ES-I3 (cell line): ENCODE data around the gene GZMM.

ENCODE experiments used
- H3K36me3 ChIP-seq: 2 replicates; pipeline ENCODE4 v1.6.1; 2013; ENCODE audit warnings: mild to moderate bottlenecking, low read length, control low read depth, moderate library complexity; ENCODE audit not compliant: insufficient read depth
- H3K4me1 ChIP-seq: 2 replicates; pipeline ENCODE4 v1.6.1; 2013; ENCODE audit warnings: mild to moderate bottlenecking, control low read depth, low read length; ENCODE audit not compliant: insufficient read depth
- H3K9ac ChIP-seq: 2 replicates; pipeline ENCODE4 v1.6.1; 2013; ENCODE audit warnings: low read depth, mild to moderate bottlenecking, low read length, moderate library complexity
- H3K9me3 ChIP-seq: 2 replicates; pipeline ENCODE4 v1.6.1; 2013; ENCODE audit warnings: mild to moderate bottlenecking, low read length, moderate library complexity; ENCODE audit not compliant: control insufficient read depth, insufficient read depth

The GZMM gene

GRCh38 chr19:543910-544608 is at the start of gene GZMM:
Gene GZMM (plus strand): TSS chr19:544053. CDS start chr19:544072, 19 bp downstream.
- no peaks in the 10 kb centered on the region for H3K36me3 ChIP-seq
- no peaks in the 10 kb centered on the region for H3K4me1 ChIP-seq
- no peaks in the 10 kb centered on the region for H3K9me3 ChIP-seq
- no peak within 1 kb of the TSS for H3K9ac ChIP-seq

- H3K9ac ChIP-seq = no peak overlapping the region
- no peaks in the 10 kb centered on the region for H3K9me3 ChIP-seq
- no peaks in the 10 kb centered on the region for H3K36me3 ChIP-seq
- H3K4me1 ChIP-seq = no peaks in the 10 kb centered on the region; the same call in 1 of the 2 replicates
Measured at GRCh38 chr19:494171-495080, 49.4 kb upstream of the GZMM start.

- Histone ChIP-seq H3K9ac (no peak overlapping the region), H3K36me3 (no peaks in the 10 kb centered on the region), H3K9me3 (no peaks in the 10 kb centered on the region), H3K4me1 (no peaks in the 10 kb centered on the region; the same call in 1 of the 2 replicates)
Measured at GRCh38 chr19:495081-495401, 48.8 kb upstream of the GZMM start.

- Histone ChIP-seq H3K4me1 (no peaks in the 10 kb centered on the region; the same call in 1 of the 2 replicates), H3K9ac (peak overlapping the region; percentile 31; the same call in 1 of the 2 replicates), H3K36me3 (no peaks in the 10 kb centered on the region), H3K9me3 (no peaks in the 10 kb centered on the region)
Measured at GRCh38 chr19:495402-496111, 48.3 kb upstream of the GZMM start.

GRCh38 chr19:496112-496665 is 47.7 kb upstream of the GZMM start, which contains the start of gene MADCAM1:
Gene MADCAM1 (plus strand): TSS chr19:496486. CDS start chr19:496500, 14 bp downstream.
- Histone ChIP-seq H3K9me3 (no peaks in the 10 kb centered on the region), H3K4me1 (no peaks in the 10 kb centered on the region; the same call in 1 of the 2 replicates), H3K9ac (peak within 1 kb of the TSS; percentile 31; the same call in 1 of the 2 replicates), H3K36me3 (no peaks in the 10 kb centered on the region)

- H3K36me3 ChIP-seq = no peaks in the 10 kb centered on the region
- no peaks in the 10 kb centered on the region; the same call in 1 of the 2 replicates for H3K4me1 ChIP-seq
- no peaks in the 10 kb centered on the region for H3K9me3 ChIP-seq
- H3K9ac ChIP-seq = no peak overlapping the region
Measured at GRCh38 chr19:496986-497385, 46.9 kb upstream of the GZMM start.

GRCh38 chr19:497491-497868 is 46.4 kb upstream of the GZMM start:
- Histone ChIP-seq H3K36me3 (no peaks in the 10 kb centered on the region), H3K9me3 (no peaks in the 10 kb centered on the region), H3K9ac (peak overlapping the region; percentile 40; the same call in 1 of the 2 replicates), H3K4me1 (no peaks in the 10 kb centered on the region; the same call in 1 of the 2 replicates)

- Histone ChIP-seq H3K36me3 (no peaks in the 10 kb centered on the region), H3K4me1 (no peaks in the 10 kb centered on the region; the same call in 1 of the 2 replicates), H3K9me3 (no peaks in the 10 kb centered on the region), H3K9ac (peak overlapping the region; percentile 40; the same call in 1 of the 2 replicates)
Measured at GRCh38 chr19:497869-498510, 45.9 kb upstream of the GZMM start.

GRCh38 chr19:498511-498891 is 45.4 kb upstream of the GZMM start:
- Histone ChIP-seq H3K9me3 (no peaks in the 10 kb centered on the region), H3K36me3 (no peaks in the 10 kb centered on the region), H3K4me1 (no peaks in the 10 kb centered on the region; the same call in 1 of the 2 replicates), H3K9ac (peak overlapping the region; percentile 40; the same call in 1 of the 2 replicates)

GRCh38 chr19:498977-499623 is 44.8 kb upstream of the GZMM start:
- Histone ChIP-seq H3K36me3 (no peaks in the 10 kb centered on the region), H3K4me1 (no peaks in the 10 kb centered on the region; the same call in 1 of the 2 replicates), H3K9ac (no peak overlapping the region), H3K9me3 (no peaks in the 10 kb centered on the region)

GRCh38 chr19:501646-502045 is 42.2 kb upstream of the GZMM start:
- Histone ChIP-seq H3K4me1 (no peaks in the 10 kb centered on the region), H3K36me3 (no peaks in the 10 kb centered on the region), H3K9ac (no peak overlapping the region), H3K9me3 (no peaks in the 10 kb centered on the region)

- no peaks in the 10 kb centered on the region for H3K9me3 ChIP-seq
- no peak overlapping the region for H3K9ac ChIP-seq
- H3K4me1 ChIP-seq = no peaks in the 10 kb centered on the region
- no peaks in the 10 kb centered on the region for H3K36me3 ChIP-seq
Measured at GRCh38 chr19:504616-505015, 39.2 kb upstream of the GZMM start.
